ENCODE data around the gene EGR2. TPM values are rescaled to one million over a fixed set of nuclear protein-coding genes. Genes with fewer than 3 reads are reported as not detected.

Gene EGR2
- polyA plus RNA-seq, 6 donors from 2014 or later: 1.7 to 8.6 (median 3.5) TPM

DNA sequence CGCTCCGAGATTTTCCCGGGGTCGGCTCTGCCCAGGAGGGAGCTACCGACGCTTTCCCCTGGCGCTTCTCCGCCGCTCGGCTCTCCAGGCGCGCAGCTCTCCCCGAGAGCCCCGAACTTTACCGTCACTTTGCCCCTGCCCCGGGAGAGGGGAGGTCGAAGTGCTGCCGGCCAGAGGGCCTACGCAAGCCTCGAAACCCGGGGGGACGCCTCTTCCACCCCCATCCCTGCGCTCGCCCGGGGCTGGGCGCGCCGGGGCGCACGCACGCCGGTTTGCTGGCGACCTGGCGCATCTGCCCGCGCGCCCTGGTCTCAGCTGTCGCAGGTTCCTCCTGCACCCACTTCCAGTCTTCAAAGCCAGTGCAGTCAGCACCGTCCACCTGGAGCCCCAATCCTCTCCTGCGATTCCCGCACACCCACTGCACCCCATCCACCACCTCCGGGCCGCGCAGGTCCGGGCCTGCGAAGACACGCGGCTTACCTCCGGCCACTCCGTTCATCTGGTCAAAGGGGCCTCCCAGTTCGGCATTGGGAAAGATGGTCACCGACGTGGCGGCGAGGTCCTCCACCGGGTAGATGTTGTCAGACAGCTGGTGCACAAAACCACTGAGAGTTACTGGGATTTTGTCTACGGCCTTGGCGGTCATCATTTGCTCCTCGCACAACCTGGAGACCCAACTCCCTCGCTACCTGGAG, 638 bp downstream of the EGR2 start:
- DNase-seq (peak; percentile 26), ATAC-seq (ENCODE audit: low read depth in 2 of 2) (no peak)
- H3K27ac Mint-ChIP-seq: peak overlapping the region; percentile 93 to 99 (median 97)
- H3K4me3 Mint-ChIP-seq: peak overlapping the region; percentile 92 to 99 (median 98)
- no peaks in the 10 kb centered on the region for H3K36me3 Mint-ChIP-seq
- H3K27me3 Mint-ChIP-seq: peaks cover 8 to 21% (median 11%) of the 10 kb centered on the region in 3 donors
- H3K9me3 Mint-ChIP-seq: no peaks in the 10 kb centered on the region
- peaks cover 47 to 58% (median 48%) of the 10 kb centered on the region in 3 donors for H3K4me1 Mint-ChIP-seq

GRCh38 chr10:62814756-62815380, 1.3 kb downstream of the EGR2 start:
- H3K36me3 Mint-ChIP-seq: no peaks in the 10 kb centered on the region
- peaks cover 6 to 16% (median 11%) of the 10 kb centered on the region in 3 donors for H3K27me3 Mint-ChIP-seq
- no peak for DNase-seq
- H3K9me3 Mint-ChIP-seq: no peaks in the 10 kb centered on the region
- H3K4me3 Mint-ChIP-seq: peak overlapping the region; percentile 92 to 99 (median 98)
- H3K27ac Mint-ChIP-seq: peak overlapping the region in 4 of 6 donors; percentile 45 to 47 (median 46)
- ATAC-seq (ENCODE audit: low read depth in 2 of 2): no peak
- peaks cover 47 to 58% (median 48%) of the 10 kb centered on the region in 3 donors for H3K4me1 Mint-ChIP-seq

DNA sequence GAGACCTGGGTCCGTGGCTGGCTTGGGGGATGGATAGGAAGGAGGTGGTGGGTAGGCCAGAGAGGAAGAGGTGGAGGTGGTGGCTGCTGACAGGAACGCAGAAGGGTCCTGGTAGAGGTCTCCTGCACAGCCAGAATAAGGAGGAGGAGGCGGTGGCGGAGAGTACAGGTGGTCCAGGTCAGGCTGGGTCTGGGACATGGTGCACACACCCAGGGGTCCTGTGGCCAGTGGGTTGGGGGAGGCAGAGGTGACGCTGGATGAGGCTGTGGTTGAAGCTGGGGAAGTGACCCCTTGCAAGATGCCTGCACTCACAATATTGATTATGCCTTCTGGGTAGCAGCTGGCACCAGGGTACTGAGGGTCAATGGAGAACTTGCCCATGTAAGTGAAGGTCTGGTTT, 2.2 kb downstream of the EGR2 start:
- no peaks in the 10 kb centered on the region for H3K9me3 Mint-ChIP-seq
- peak overlapping the region; percentile 90 to 99 (median 97) for H3K4me3 Mint-ChIP-seq
- ATAC-seq (ENCODE audit: low read depth in 2 of 2): no peak
- H3K36me3 Mint-ChIP-seq: no peaks in the 10 kb centered on the region
- DNase-seq: no peak
- peaks cover 47 to 61% (median 47%) of the 10 kb centered on the region in 3 donors for H3K4me1 Mint-ChIP-seq
- H3K27ac Mint-ChIP-seq: peak overlapping the region in 4 of 6 donors; percentile 30 to 81 (median 62)
- peaks cover 0 to 11% (median 8%) of the 10 kb centered on the region in 3 donors for H3K27me3 Mint-ChIP-seq

GRCh38 chr10:62813453-62813852, 2.7 kb downstream of the EGR2 start:
- DNase-seq (no peak), ATAC-seq (ENCODE audit: low read depth in 2 of 2) (no peak)
- Mint-ChIP-seq H3K4me3 (peak overlapping the region in 7 of 8 donors; percentile 48 to 98 (median 90)), H3K27me3 (peaks cover 0 to 11% (median 8%) of the 10 kb centered on the region in 3 donors), H3K4me1 (peaks cover 49 to 66% (median 50%) of the 10 kb centered on the region in 3 donors), H3K27ac (peak overlapping the region in 3 of 6 donors; percentile 34 to 81 (median 76)), H3K36me3 (no peaks in the 10 kb centered on the region), H3K9me3 (no peaks in the 10 kb centered on the region)

DNA sequence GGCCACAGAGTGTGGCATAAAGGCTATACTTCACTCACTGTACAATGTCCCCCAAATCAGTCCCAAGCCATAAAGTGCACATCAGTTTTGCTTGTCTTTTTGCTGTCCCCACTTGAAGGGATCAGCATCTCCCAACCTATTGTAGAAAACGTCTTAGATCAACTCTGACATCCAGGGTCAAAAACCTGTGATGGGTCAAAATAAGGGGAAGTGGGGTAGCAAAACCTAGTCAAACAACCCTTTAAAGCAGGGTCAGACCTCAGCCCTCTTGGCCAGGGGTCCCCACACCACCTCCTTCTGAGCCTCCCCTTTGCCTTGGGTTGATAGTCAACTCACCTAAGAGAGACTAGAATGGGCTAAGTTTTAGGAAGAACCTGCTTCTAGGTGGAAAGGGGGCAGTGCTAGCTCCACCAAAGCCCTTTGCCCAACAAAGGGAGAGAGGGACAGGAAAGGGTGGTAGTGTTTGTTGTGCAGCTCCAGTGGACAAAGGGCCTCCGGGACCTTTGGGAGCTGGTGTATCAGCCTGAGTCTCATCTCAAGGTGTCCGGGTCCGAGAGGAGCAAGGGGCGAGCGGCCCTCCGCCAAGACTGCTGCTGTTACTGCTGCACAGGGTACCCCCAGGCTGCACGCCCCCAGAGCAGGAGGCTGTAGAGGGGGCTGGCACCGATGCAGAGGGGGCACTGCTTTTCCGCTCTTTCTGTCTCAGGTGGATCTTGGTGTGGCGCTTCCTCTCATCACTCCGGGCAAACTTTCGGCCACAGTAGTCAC, 3.3 kb downstream of the EGR2 start:
- peaks cover 48 to 69% (median 53%) of the 10 kb centered on the region in 3 donors for H3K4me1 Mint-ChIP-seq
- H3K27ac Mint-ChIP-seq: peak overlapping the region in 1 of 6 donors; percentile 34
- no peaks in the 10 kb centered on the region for H3K36me3 Mint-ChIP-seq
- no peak for ATAC-seq (ENCODE audit: low read depth in 2 of 2)
- H3K27me3 Mint-ChIP-seq: peaks cover 0 to 11% (median 8%) of the 10 kb centered on the region in 3 donors
- DNase-seq: no peak
- peak overlapping the region in 6 of 8 donors; percentile 9 to 98 (median 50) for H3K4me3 Mint-ChIP-seq
- H3K9me3 Mint-ChIP-seq: no peaks in the 10 kb centered on the region

DNA sequence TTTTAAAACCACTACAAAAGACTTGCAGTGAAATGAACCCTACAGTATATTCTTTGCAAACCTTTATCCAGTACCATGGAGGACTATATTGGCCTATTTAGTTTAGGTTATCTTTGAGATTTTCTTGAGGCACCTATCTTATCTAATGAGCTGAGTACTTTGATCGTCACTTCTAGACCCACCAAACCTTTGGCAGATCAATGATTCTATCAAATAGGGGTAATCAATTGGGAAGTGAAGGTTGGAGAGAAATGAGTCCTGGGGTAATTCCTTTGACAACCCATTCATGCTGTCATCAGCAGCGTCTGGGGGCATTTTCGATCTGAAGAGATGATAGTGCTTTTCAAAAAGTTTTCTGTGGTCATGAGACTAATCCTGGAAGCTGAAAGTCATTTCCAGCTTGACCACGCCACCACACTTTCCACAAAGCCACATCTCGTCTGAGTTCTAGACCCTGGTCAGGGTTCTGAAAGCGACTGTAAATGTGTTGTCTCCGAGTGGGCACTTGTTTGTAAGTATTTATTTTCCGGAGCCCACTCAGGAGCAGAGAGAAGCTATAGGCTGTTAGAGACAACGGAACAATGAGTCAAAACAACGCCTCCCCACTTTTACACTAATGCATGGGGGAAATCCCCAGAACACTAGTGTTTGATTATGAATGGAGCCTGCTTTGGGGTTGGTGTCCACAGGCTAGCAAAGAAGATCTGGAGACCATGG, 4.8 kb downstream of the EGR2 start:
- no peak for DNase-seq

GRCh38 chr10:62810156-62810902, 5.8 kb downstream of the EGR2 start:
- H3K27me3 Mint-ChIP-seq: peaks cover 0 to 2% (median 0%) of the 10 kb centered on the region in 3 donors
- H3K9me3 Mint-ChIP-seq: no peaks in the 10 kb centered on the region
- ATAC-seq (ENCODE audit: low read depth in 2 of 2) (no peak), DNase-seq (no peak)
- H3K4me3 Mint-ChIP-seq: peak overlapping the region in 1 of 8 donors; percentile 10
- H3K4me1 Mint-ChIP-seq: peaks cover 49 to 65% (median 58%) of the 10 kb centered on the region in 3 donors
- H3K36me3 Mint-ChIP-seq: no peaks in the 10 kb centered on the region
- H3K27ac Mint-ChIP-seq: peak overlapping the region in 2 of 6 donors; percentile 6 to 57

More for the DNA sequence above, 4.8 kb downstream of the EGR2 start:
- no peak for ATAC-seq (ENCODE audit: low read depth in 2 of 2)
- Mint-ChIP-seq H3K4me1 (peaks cover 55 to 66% (median 61%) of the 10 kb centered on the region in 3 donors), H3K27ac (no peak overlapping the region), H3K36me3 (no peaks in the 10 kb centered on the region), H3K4me3 (peak overlapping the region in 1 of 8 donors; percentile 62), H3K9me3 (no peaks in the 10 kb centered on the region), H3K27me3 (peaks cover 0 to 11% (median 4%) of the 10 kb centered on the region in 3 donors)

GRCh38 chr10:62806251-62806650, 9.9 kb downstream of the EGR2 start:
- H3K4me3 Mint-ChIP-seq: peak overlapping the region; percentile 71 to 99 (median 93)
- DNase-seq (no peak), ATAC-seq (ENCODE audit: low read depth in 2 of 2) (no peak)
- H3K4me1 Mint-ChIP-seq: peaks cover 27 to 40% (median 37%) of the 10 kb centered on the region in 3 donors
- peak overlapping the region in 3 of 6 donors; percentile 69 to 98 (median 70) for H3K27ac Mint-ChIP-seq
- no peaks in the 10 kb centered on the region for H3K27me3 Mint-ChIP-seq
- H3K36me3 Mint-ChIP-seq: no peaks in the 10 kb centered on the region
- H3K9me3 Mint-ChIP-seq: peaks cover 0 to 4% (median 0%) of the 10 kb centered on the region in 7 donors

DNA sequence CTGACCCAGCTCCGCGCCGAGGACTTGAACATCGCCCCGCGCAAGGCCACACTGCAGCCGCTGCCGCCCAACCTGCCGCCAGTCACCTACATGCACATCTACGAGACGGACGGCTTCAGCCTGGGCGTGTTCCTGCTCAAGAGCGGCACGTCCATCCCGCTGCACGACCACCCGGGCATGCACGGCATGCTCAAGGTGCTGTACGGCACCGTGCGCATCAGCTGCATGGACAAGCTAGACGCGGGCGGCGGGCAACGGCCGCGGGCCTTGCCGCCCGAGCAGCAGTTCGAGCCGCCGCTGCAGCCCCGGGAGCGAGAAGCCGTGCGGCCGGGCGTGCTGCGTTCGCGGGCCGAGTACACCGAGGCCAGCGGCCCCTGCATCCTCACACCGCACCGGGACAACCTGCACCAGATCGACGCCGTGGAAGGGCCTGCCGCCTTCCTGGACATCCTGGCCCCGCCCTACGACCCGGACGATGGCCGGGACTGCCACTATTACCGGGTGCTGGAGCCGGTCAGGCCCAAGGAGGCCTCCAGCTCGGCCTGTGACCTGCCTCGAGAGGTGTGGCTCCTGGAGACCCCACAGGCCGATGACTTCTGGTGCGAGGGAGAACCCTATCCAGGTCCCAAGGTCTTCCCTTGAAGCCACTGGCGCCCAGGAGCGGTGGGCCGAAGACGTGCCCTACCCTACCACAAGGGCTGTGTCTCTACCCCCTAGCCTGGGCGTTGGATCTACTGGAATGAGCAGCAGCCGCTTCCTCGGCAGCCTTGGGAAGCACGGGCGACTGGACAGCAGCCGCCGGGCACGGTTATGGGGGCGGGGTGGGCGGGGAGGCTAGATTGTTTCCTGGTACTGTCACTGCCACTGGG, 10.7 kb downstream of the EGR2 start:
- no peaks in the 10 kb centered on the region for H3K27me3 Mint-ChIP-seq
- no peak for ATAC-seq (ENCODE audit: low read depth in 2 of 2)
- H3K4me3 Mint-ChIP-seq: peak overlapping the region; percentile 92 to 100 (median 96)
- peaks cover 27 to 39% (median 35%) of the 10 kb centered on the region in 3 donors for H3K4me1 Mint-ChIP-seq
- peak overlapping the region; percentile 84 to 98 (median 92) for H3K27ac Mint-ChIP-seq
- DNase-seq: no peak
- peaks cover 0 to 4% (median 0%) of the 10 kb centered on the region in 7 donors for H3K9me3 Mint-ChIP-seq
- H3K36me3 Mint-ChIP-seq: no peaks in the 10 kb centered on the region

DNA sequence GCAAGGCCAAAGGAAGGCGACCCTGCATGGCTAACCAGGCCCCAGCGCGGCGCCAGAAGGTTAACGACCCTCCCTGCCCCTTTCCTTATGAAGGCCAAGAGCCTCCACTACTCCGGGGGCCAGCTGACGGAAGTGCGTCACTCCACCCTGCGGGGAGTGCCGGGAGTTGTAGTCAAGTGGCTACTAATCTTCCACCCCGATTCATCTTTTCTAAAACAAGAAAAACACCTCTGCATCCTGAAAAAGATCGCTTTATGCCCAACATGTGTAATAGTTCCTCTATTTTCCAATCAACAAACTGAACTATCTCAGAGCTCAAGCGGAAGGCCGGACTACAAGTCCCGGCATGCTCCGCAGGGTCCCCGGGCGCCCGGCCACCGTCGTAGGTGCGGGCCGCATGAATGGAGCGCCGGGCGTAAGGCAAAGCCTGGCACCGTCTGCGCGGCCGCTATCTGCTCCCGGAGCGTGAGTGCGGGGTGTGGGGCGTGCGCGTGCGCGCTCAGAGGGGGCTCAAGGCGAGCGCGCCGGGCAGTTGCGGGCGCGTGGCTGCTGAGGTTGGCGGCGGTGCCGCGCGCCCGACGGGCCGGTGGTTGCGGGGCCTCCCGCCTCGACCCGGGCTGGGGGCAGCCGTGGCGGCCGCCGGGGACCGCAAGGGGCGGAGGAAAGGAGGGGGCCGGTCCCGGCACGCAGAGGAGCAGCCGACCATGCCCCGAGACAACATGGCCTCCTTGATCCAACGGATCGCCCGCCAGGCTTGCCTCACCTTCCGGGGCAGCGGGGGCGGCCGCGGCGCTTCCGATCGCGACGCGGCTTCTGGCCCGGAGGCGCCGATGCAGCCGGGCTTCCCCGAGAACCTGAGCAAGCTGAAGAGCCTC, 11.6 kb downstream of the EGR2 start, which contains the start of gene ADO:
Gene ADO, plus strand, starts transcription at position 365 of the 875 bp plus-strand sequence. Its CDS starts 340 bp downstream, at position 705.
- Mint-ChIP-seq H3K4me3 (peak within 1 kb of the TSS; percentile 94 to 100 (median 98)), H3K27ac (peak within 1 kb of the TSS; percentile 98 to 100 (median 99)), H3K27me3 (no peaks in the 10 kb centered on the region), H3K36me3 (no peaks in the 10 kb centered on the region), H3K9me3 (peaks cover 0 to 4% (median 0%) of the 10 kb centered on the region in 7 donors), H3K4me1 (peaks cover 27 to 39% (median 35%) of the 10 kb centered on the region in 3 donors)
- peak; percentile 88 to 90 for ATAC-seq (ENCODE audit: low read depth in 2 of 2)
- peak; percentile 82 for DNase-seq

Measured in naive B cell (primary cell).